Keratinocyte (primary cell): ENCODE measurements around the gene EPOP. TPM values are rescaled to one million over a fixed set of nuclear protein-coding genes. Genes with fewer than 3 reads are reported as not detected.

Source experiments
- DNase-seq: peaks from one replicate; pipeline ENCODE4 v3.0.0-alpha.2; 2011; ENCODE audit warnings: low read depth, missing footprints, low spot score
- FAIRE-seq: peaks from 2 replicates; lab custom pipeline; 2011; peaks lifted over from hg19 to GRCh38; lab: Jason Lieb, UNC
- H2AFZ ChIP-seq: 2 replicates; pipeline ENCODE4 v1.6.0; 2012; ENCODE audit warnings: low read length, control low read depth, inconsistent platforms; ENCODE audit not compliant: control insufficient read depth
- H3K27ac ChIP-seq: 2 replicates; pipeline ENCODE4 v1.5.1; 2011; ENCODE audit warnings: low read length; ENCODE audit not compliant: control insufficient read depth, insufficient read depth
- H3K27me3 ChIP-seq: 3 replicates; pipeline ENCODE4 v1.6.0; 2011; ENCODE audit warnings: low read length; ENCODE audit not compliant: control insufficient read depth, insufficient read depth; ENCODE audit errors: extremely low read depth
- H3K36me3 ChIP-seq, 2 experiments: 2 replicates in 1 of 2; 3 replicates in 1 of 2; pipeline ENCODE4 v1.5.1; 2011; ENCODE audit warnings: low read length in 2 of 2, mild to moderate bottlenecking in 1 of 2; ENCODE audit not compliant: control insufficient read depth in 2 of 2, insufficient read depth in 2 of 2; ENCODE audit errors: extremely low read depth in 1 of 2
- H3K4me1 ChIP-seq: 3 replicates; pipeline ENCODE4 v1.5.1; 2011; ENCODE audit warnings: low read length; ENCODE audit not compliant: control insufficient read depth, insufficient read depth; ENCODE audit errors: extremely low read depth
- H3K4me2 ChIP-seq: 3 replicates; pipeline ENCODE4 v1.6.0; 2011; ENCODE audit warnings: low read depth, low read length; ENCODE audit not compliant: control insufficient read depth, insufficient read depth; ENCODE audit errors: extremely low read depth
- H3K4me3 ChIP-seq, 3 experiments: fragments of 200-600 bp in 1 of 3; sonication (generic) in 1 of 3; 2 replicates in 2 of 3; 3 replicates in 1 of 3; pipeline ENCODE4 v1.5.1; 2011 to 2016; ENCODE audit warnings: low read length in 3 of 3, mild to moderate bottlenecking in 3 of 3, control low read depth in 2 of 3, inconsistent platforms in 1 of 3, low read depth in 1 of 3, mixed read lengths in 1 of 3, mixed run types in 1 of 3, moderate library complexity in 1 of 3; ENCODE audit not compliant: control insufficient read depth in 2 of 3, insufficient read depth in 2 of 3; ENCODE audit errors: extremely low read depth in 1 of 3
- H3K79me2 ChIP-seq: 2 replicates; pipeline ENCODE4 v1.6.0; 2012; ENCODE audit warnings: low read length; ENCODE audit not compliant: control insufficient read depth, insufficient read depth
- H3K9ac ChIP-seq: 3 replicates; pipeline ENCODE4 v1.6.0; 2011; ENCODE audit warnings: low read length; ENCODE audit not compliant: control insufficient read depth, insufficient read depth; ENCODE audit errors: extremely low read depth
- H3K9me1 ChIP-seq: 3 replicates; pipeline ENCODE4 v1.6.0; 2011; ENCODE audit warnings: low read length; ENCODE audit not compliant: control insufficient read depth, insufficient read depth; ENCODE audit errors: extremely low read depth
- H3K9me3 ChIP-seq: 2 replicates; pipeline ENCODE4 v1.5.1; 2012; ENCODE audit warnings: low read depth, low read length; ENCODE audit not compliant: control insufficient read depth
- H4K20me1 ChIP-seq: 3 replicates; pipeline ENCODE4 v1.6.0; 2011; ENCODE audit warnings: low read length; ENCODE audit not compliant: control insufficient read depth, insufficient read depth; ENCODE audit errors: extremely low read depth
- EZH2 ChIP-seq: IDR thresholded peaks from one replicate; pipeline ENCODE4 v1.6.1; 2012; ENCODE audit warnings: inconsistent platforms, mild to moderate bottlenecking, low read length, moderate library complexity
- dilution Hi-C: fragments of 300-500 bp; cut with MboI; formaldehyde crosslinking; loops from one replicate; pipeline ENCODE4 v1.7.0; 2020; ENCODE audit warnings: low sequenced_read_pairs; ENCODE audit not compliant: extremely low pct_ligation_motif_present
- polyA plus RNA-seq, 5 experiments: library from polyadenylated mRNA; depleted of rRNA in 3 of 5; stranded (reverse) in 3 of 5; stranded (forward) in 1 of 5; unstranded in 1 of 5; fragments of >200 nt; gene quantifications; 1 replicate in 1 of 5; 2 replicates in 3 of 5; 3 replicates in 1 of 5; pipeline versions ENCODE4 v1.2.1 to v1.2.3, GENCODE V29; 2011 to 2012; ENCODE audit warnings: missing spikeins in 2 of 5, low read depth in 1 of 5, low replicate concordance in 1 of 5
- TF ChIP-seq, protein P1 (sequence below), 3 experiments: IDR thresholded peaks in 1 of 3; conservative IDR thresholded peaks in 1 of 3; optimal IDR thresholded peaks in 1 of 3; 2 replicates in 2 of 3; 3 replicates in 1 of 3; pipeline versions ENCODE3 to v1.5.1; 2011; ENCODE audit warnings: low read length in 3 of 3, mild to moderate bottlenecking in 3 of 3, moderate library complexity in 2 of 3, control low read depth in 1 of 3, inconsistent platforms in 1 of 3; ENCODE audit not compliant: insufficient read depth in 2 of 3; ENCODE audit errors: extremely low read depth in 1 of 3

EPOP gene
- polyA plus RNA-seq, 1 donor (not counting 4 experiments of a cell fraction or from before 2014, with no cell fraction given) = 3.2 TPM

DNA sequence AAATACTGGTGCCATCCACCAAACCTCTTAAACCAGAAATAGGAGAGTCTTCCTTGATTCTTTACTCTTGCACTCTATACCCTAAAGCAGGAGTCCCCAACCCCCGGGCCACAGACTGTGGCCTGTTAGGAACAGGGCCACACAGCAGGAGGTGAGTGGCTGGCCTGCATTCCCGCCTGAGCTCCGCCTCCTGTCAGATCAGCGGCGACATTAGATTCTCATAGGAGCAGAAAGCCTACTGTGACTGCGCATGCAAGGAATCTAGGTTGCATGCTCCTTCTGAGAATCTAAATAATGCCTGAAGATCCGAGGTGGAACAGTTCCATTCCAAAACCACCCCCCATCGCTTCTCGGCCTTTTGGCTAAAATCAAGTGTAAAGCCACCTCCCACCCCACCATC, 38.7 kb downstream of the EPOP start:
- no peak for DNase-seq
- Histone ChIP-seq H3K9me1 (no peaks in the 10 kb centered on the region), H3K4me3 (no peak overlapping the region), H3K9ac (no peak overlapping the region), H3K27me3 (no peaks in the 10 kb centered on the region), H3K4me2 (no peak overlapping the region), H3K79me2 (no peaks in the 10 kb centered on the region), H3K4me1 (no peaks in the 10 kb centered on the region), H3K36me3 (no peaks in the 10 kb centered on the region), H3K9me3 (no peaks in the 10 kb centered on the region), H2AFZ (no peak overlapping the region), H4K20me1 (no peaks in the 10 kb centered on the region), H3K27ac (no peak overlapping the region)
- no peak for FAIRE-seq
- TF ChIP-seq EZH2 = no peak
- TF ChIP-seq, protein P1, sequence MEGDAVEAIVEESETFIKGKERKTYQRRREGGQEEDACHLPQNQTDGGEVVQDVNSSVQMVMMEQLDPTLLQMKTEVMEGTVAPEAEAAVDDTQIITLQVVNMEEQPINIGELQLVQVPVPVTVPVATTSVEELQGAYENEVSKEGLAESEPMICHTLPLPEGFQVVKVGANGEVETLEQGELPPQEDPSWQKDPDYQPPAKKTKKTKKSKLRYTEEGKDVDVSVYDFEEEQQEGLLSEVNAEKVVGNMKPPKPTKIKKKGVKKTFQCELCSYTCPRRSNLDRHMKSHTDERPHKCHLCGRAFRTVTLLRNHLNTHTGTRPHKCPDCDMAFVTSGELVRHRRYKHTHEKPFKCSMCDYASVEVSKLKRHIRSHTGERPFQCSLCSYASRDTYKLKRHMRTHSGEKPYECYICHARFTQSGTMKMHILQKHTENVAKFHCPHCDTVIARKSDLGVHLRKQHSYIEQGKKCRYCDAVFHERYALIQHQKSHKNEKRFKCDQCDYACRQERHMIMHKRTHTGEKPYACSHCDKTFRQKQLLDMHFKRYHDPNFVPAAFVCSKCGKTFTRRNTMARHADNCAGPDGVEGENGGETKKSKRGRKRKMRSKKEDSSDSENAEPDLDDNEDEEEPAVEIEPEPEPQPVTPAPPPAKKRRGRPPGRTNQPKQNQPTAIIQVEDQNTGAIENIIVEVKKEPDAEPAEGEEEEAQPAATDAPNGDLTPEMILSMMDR (optimal IDR thresholded peaks at IDR 0.05 in 1 of 3, IDR thresholded peaks at IDR 0.05 in 1 of 3, conservative IDR thresholded peaks at IDR 0.05 in 1 of 3; ENCODE audit: extremely low read depth in 1 of 3, insufficient read depth in 2 of 3, low read length in 3 of 3) = no peak
- dilution Hi-C loops = no loop called here

DNA sequence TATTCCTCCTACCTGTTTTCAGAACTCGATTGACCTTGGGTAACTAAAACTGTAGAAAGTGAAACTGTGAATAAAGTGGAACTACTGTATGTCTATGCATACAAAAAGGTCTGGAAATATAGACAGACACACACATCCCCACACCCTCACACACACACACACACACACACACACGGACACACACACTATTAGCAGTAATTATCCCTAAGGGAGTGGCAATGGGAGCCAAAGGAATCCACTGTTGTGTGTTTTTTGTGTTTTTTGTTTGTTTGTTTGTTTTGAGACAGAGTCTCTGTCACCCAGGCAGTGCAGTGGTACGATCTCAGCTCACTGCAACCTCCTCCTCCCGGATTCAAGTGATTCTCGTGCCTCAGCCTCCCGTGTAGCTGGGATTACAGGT, 42.4 kb downstream of the EPOP start:
- H3K27me3 ChIP-seq = no peaks in the 10 kb centered on the region
- no peak overlapping the region for H3K27ac ChIP-seq
- no peaks in the 10 kb centered on the region for H4K20me1 ChIP-seq
- FAIRE-seq (no peak), DNase-seq (no peak)
- no peak for TF ChIP-seq EZH2
- TF ChIP-seq, protein P1 (optimal IDR thresholded peaks at IDR 0.05 in 1 of 3, IDR thresholded peaks at IDR 0.05 in 1 of 3, conservative IDR thresholded peaks at IDR 0.05 in 1 of 3; ENCODE audit: extremely low read depth in 1 of 3, insufficient read depth in 2 of 3, low read length in 3 of 3) = no peak
- no peak overlapping the region for H3K4me2 ChIP-seq
- dilution Hi-C loops = no loop called here
- H3K9me1 ChIP-seq = no peaks in the 10 kb centered on the region
- no peak overlapping the region for H2AFZ ChIP-seq
- no peaks in the 10 kb centered on the region for H3K36me3 ChIP-seq
- no peaks in the 10 kb centered on the region for H3K9me3 ChIP-seq
- H3K4me3 ChIP-seq = no peak overlapping the region
- H3K79me2 ChIP-seq = no peaks in the 10 kb centered on the region
- H3K9ac ChIP-seq = no peak overlapping the region
- no peaks in the 10 kb centered on the region for H3K4me1 ChIP-seq
